Smooth muscle cell (in vitro differentiated cells): ENCODE results near the gene MCUR1. TPM values are rescaled to one million over a fixed set of nuclear protein-coding genes. Genes with fewer than 3 reads are reported as not detected.

Source experiments
- DNase-seq: peaks from one replicate; lab custom pipeline; 2025; ENCODE audit not compliant: unreplicated experiment; lab: John Stamatoyannopoulos, UW
- H2AFZ ChIP-seq: fragments of 200-600 bp; sonication (generic); 2 replicates; pipeline ENCODE4 v1.6.0; 2016; ENCODE audit warnings: antibody characterized with exemption, low read depth, mild to moderate bottlenecking
- H3F3A ChIP-seq: fragments of 200-600 bp; sonication (generic); 2 replicates; pipeline ENCODE4 v1.6.0; 2017; ENCODE audit warnings: antibody characterized with exemption, low read depth
- H3K27ac ChIP-seq: fragments of 200-600 bp; sonication (generic); 2 replicates; pipeline ENCODE4 v1.5.1; 2016; ENCODE audit warnings: low read depth, mild to moderate bottlenecking
- H3K27me3 ChIP-seq: fragments of 200-600 bp; sonication (generic); 2 replicates; pipeline ENCODE4 v1.6.1; 2016; ENCODE audit warnings: low read depth, mild to moderate bottlenecking
- H3K36me3 ChIP-seq: fragments of 200-600 bp; sonication (generic); 2 replicates; pipeline ENCODE4 v1.5.1; 2016; ENCODE audit warnings: low read depth
- H3K4me1 ChIP-seq: fragments of 200-600 bp; sonication (generic); 2 replicates; pipeline ENCODE4 v1.5.1; 2016; ENCODE audit warnings: low read depth
- H3K4me2 ChIP-seq: fragments of 200-600 bp; sonication (generic); 2 replicates; pipeline ENCODE4 v1.6.0; 2016; ENCODE audit warnings: mild to moderate bottlenecking
- H3K4me3 ChIP-seq: fragments of 200-600 bp; sonication (generic); 2 replicates; pipeline ENCODE4 v1.5.1; 2016; ENCODE audit warnings: mild to moderate bottlenecking
- H3K79me2 ChIP-seq: fragments of 200-600 bp; sonication (generic); 2 replicates; pipeline ENCODE4 v1.6.0; 2016; ENCODE audit warnings: low read depth, mild to moderate bottlenecking
- H3K9ac ChIP-seq: fragments of 200-600 bp; sonication (generic); 2 replicates; pipeline ENCODE4 v1.6.0; 2016; ENCODE audit warnings: low read depth
- H3K9me3 ChIP-seq: fragments of 200-600 bp; sonication (generic); replicated peaks from 2 replicates; pipeline ENCODE4 v1.5.1; 2016; ENCODE audit warnings: low read depth
- H4K20me1 ChIP-seq: fragments of 200-600 bp; sonication (generic); 2 replicates; pipeline ENCODE4 v1.6.0; 2016; ENCODE audit warnings: low read depth
- CTCF ChIP-seq: fragments of 200-600 bp; sonication (generic); IDR thresholded peaks from 2 replicates; pipeline ENCODE4 v1.5.1; 2017; ENCODE audit warnings: borderline replicate concordance, mild to moderate bottlenecking, antibody characterized with exemption; ENCODE audit not compliant: insufficient read depth, poor library complexity, severe bottlenecking
- WGBS: methylation state at CpG from one replicate; pipeline ENCODE4 v1.1.7; 2016; ENCODE audit warnings: low lambda C conversion rate; 5-methylcytosine and 5-hydroxymethylcytosine counted together
- polyA plus RNA-seq: library from polyadenylated mRNA; unstranded; fragments of >200 nt; fragmentation: Nextera tagmentation; extraction: Ambion mirVana; gene quantifications from 2 replicates; pipeline ENCODE4 v1.2.1, GENCODE V29; 2016
- total RNA-seq: library from RNA; depleted of rRNA; stranded (reverse); fragments of >200 nt; gene quantifications from 2 replicates; pipeline ENCODE4 v1.2.3, GENCODE V29; 2014

The MCUR1 gene
- total and polyA plus RNA-seq, 2 experiments from 2014 or later: 11.3 to 23.4 TPM

- 90% methylated on average over 2 of the region's 2 CpGs for WGBS
- DNase-seq: no peak
- no peaks in the 10 kb centered on the region for H3K36me3 ChIP-seq
- no peaks in the 10 kb centered on the region for H3K9me3 ChIP-seq
- no peaks in the 10 kb centered on the region for H3K79me2 ChIP-seq
- TF ChIP-seq CTCF: no peak
- no peak overlapping the region for H3K4me3 ChIP-seq
- no peaks in the 10 kb centered on the region for H3K27me3 ChIP-seq
- H3K4me2 ChIP-seq: no peak overlapping the region
- H3K27ac ChIP-seq: no peak overlapping the region
- no peak overlapping the region for H3K9ac ChIP-seq
- H3K4me1 ChIP-seq: no peaks in the 10 kb centered on the region
- no peak overlapping the region for H2AFZ ChIP-seq
- no peaks in the 10 kb centered on the region for H3F3A ChIP-seq
- no peaks in the 10 kb centered on the region for H4K20me1 ChIP-seq
These were observed 12.7 kb upstream of the MCUR1 start for GRCh38 chr6:13827032-13827431.

GRCh38 chr6:13825871-13826270 lies 11.5 kb upstream of the MCUR1 start:
- Histone ChIP-seq H3F3A (no peaks in the 10 kb centered on the region), H4K20me1 (no peaks in the 10 kb centered on the region), H3K36me3 (no peaks in the 10 kb centered on the region), H3K4me3 (no peak overlapping the region), H3K4me2 (no peak overlapping the region), H3K9ac (no peak overlapping the region), H3K4me1 (no peaks in the 10 kb centered on the region), H3K79me2 (no peaks in the 10 kb centered on the region), H3K9me3 (no peaks in the 10 kb centered on the region), H3K27me3 (no peaks in the 10 kb centered on the region), H3K27ac (no peak overlapping the region), H2AFZ (no peak overlapping the region)
- TF ChIP-seq CTCF: no peak
- DNase-seq: no peak
- 91% methylated on average over 1 of the region's 1 CpG for WGBS

- TF ChIP-seq CTCF: no peak
- WGBS: 87% methylated on average over 2 of the region's 2 CpGs
- no peak for DNase-seq
- no peak overlapping the region for H3K27ac ChIP-seq
- no peak overlapping the region for H3K4me3 ChIP-seq
- no peaks in the 10 kb centered on the region for H3K9me3 ChIP-seq
- H3K36me3 ChIP-seq: no peaks in the 10 kb centered on the region
- H4K20me1 ChIP-seq: no peaks in the 10 kb centered on the region
- no peak overlapping the region for H3K9ac ChIP-seq
- no peak overlapping the region for H2AFZ ChIP-seq
- no peak overlapping the region for H3K4me2 ChIP-seq
- no peaks in the 10 kb centered on the region for H3K27me3 ChIP-seq
- H3K4me1 ChIP-seq: peaks cover 8% of the 10 kb centered on the region
- H3F3A ChIP-seq: peaks cover 3% of the 10 kb centered on the region
- peaks cover 1% of the 10 kb centered on the region for H3K79me2 ChIP-seq
These were observed 4.0 kb upstream of the MCUR1 start for GRCh38 chr6:13818341-13818740.

GRCh38 chr6:13814938-13815575 lies 700 bp upstream of the MCUR1 start:
- DNase-seq: no peak
- Histone ChIP-seq H3K36me3 (no peaks in the 10 kb centered on the region), H3K79me2 (peaks cover 30% of the 10 kb centered on the region), H2AFZ (peak overlapping the region; percentile 88), H4K20me1 (peaks cover 28% of the 10 kb centered on the region), H3K9me3 (no peaks in the 10 kb centered on the region), H3K4me3 (peak overlapping the region; percentile 96), H3K27me3 (no peaks in the 10 kb centered on the region), H3K27ac (peak overlapping the region; percentile 76), H3K9ac (peak overlapping the region; percentile 62), H3F3A (peaks cover 3% of the 10 kb centered on the region), H3K4me1 (peaks cover 13% of the 10 kb centered on the region), H3K4me2 (peak overlapping the region; percentile 94)
- WGBS: 61% methylated on average over 8 of the region's 8 CpGs
- no peak for TF ChIP-seq CTCF
